ENCODE data around the gene NIPAL4. TPM values are rescaled to one million over a fixed set of nuclear protein-coding genes. Genes with fewer than 3 reads are reported as not detected.

The NIPAL4 gene
- total RNA-seq, result not detected in 2 replicates

DNA sequence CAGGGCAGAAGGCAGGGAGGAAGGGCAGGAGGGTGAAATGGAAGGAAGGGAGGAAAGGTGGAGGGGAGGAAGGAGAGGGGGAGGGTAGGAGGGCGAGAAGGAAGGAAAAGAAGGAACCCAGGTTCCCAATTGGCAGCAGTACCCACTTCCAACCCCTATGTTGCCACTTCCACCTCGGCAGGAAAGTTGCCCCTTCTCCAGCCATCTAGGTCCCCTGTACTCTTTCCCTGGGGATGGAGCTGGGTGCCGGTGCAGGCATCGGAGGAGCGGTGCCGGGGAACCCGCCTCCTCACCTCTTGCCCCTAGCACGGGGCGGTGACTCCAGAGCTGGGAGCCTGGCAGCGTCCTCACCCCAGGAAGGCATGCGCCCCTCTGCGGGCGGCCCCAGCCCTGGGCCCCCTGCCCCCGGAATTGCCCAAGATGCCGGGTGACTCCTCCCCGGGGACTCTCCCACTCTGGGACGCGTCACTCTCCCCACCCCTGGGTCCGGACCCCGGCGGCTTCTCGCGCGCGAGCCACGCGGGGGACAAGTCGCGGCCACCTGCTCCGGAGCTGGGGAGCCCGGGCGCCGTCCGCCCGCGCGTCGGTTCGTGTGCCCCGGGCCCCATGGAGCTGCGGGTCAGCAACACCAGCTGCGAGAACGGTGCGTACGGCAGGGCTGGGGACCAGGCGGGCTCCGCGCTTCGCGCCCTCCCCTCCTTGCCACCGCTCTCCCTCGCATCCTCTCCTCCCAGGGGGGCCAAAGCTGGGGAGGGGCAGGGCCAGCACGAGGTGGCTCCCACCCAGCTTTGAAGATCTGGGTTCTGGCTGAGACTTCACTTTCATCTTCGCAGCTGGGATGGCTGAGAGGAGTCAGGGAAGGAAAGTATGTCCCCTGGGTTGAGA lies at the start of gene NIPAL4:
Gene NIPAL4 (plus strand): TSS at position 499 of the 885 bp plus-strand sequence. CDS start 108 bp downstream, at position 607.

Other genes with a start within 250 kb of the NIPAL4 start
- 15.5 and 18.8 TPM in 2 replicates for gene CYFIP2, start 194.1 kb upstream of the NIPAL4 start, total RNA-seq
- 34.1 and 55.1 TPM in 2 replicates for gene ADAM19, start 115.6 kb downstream of the NIPAL4 start, total RNA-seq
- not detected in 2 replicates for gene SOX30, start 192.2 kb downstream of the NIPAL4 start, total RNA-seq
- gene C5orf52, start 211.3 kb downstream of the NIPAL4 start, total RNA-seq, result not detected in 2 replicates

Measured in endothelial cell of coronary artery (primary cell).